GM12874 (cell line): ENCODE results near the gene NSD2.
A peak's percentile ranks its signal among the peaks of the same experiment; 100 is the strongest.

Experiments
- TF ChIP-seq, protein P1 (sequence below): IDR thresholded peaks from 2 replicates; pipeline ENCODE4 v1.5.1; 2011; ENCODE audit warnings: low read depth, mild to moderate bottlenecking, control low read depth, low read length, moderate library complexity; ENCODE audit not compliant: insufficient read depth

The NSD2 gene

DNA sequence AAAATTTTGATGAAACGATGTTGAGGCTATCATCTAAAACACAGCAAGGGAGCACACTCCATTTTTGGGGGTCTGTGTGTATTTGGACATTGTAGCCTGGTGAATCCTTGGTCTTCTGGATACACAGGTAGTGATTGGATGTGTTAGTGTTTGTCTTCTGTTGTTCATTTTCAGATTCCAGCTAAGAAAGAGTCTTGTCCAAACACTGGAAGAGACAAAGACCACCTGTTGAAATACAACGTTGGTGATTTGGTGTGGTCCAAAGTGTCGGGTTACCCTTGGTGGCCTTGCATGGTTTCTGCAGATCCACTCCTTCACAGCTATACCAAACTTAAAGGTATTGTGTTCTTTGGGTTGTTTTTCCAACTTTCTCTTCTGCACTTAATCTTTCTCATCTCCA, 32.8 kb downstream of the NSD2 start:
- TF ChIP-seq, protein P1, sequence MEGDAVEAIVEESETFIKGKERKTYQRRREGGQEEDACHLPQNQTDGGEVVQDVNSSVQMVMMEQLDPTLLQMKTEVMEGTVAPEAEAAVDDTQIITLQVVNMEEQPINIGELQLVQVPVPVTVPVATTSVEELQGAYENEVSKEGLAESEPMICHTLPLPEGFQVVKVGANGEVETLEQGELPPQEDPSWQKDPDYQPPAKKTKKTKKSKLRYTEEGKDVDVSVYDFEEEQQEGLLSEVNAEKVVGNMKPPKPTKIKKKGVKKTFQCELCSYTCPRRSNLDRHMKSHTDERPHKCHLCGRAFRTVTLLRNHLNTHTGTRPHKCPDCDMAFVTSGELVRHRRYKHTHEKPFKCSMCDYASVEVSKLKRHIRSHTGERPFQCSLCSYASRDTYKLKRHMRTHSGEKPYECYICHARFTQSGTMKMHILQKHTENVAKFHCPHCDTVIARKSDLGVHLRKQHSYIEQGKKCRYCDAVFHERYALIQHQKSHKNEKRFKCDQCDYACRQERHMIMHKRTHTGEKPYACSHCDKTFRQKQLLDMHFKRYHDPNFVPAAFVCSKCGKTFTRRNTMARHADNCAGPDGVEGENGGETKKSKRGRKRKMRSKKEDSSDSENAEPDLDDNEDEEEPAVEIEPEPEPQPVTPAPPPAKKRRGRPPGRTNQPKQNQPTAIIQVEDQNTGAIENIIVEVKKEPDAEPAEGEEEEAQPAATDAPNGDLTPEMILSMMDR, result no peak

DNA sequence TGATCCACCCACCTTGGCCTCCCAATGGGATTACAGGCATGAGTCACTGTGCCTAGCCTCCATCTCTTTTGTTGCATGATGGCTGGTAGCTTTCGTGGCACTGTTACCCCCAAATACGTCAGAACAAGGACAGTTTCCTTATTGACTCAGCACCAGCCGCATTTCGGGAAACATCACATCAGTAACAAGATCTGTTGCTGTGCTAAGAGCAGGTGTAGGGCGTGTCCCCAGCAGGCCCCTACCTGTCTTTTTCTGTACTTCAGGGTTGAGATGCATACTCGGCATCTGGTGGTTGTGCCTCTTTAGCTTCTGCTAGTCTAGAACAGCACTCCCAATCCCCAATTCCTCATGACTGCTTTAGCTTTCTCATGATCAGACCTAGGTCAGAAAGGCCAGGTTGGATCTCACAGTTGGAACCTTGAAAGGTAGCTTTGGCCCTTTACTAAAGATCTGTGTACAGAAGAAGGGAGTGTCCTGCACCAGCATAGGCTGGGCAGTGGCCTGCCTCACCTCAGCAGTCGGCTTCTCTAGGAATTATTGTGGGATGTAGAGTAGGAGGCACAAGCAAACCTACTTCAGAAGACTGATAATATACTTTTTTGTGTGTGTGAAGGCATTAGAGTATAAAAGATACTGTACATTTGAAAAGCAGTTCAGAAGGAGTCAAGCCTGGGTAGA, 36.8 kb downstream of the NSD2 start:
- TF ChIP-seq, protein P1, result no peak

DNA sequence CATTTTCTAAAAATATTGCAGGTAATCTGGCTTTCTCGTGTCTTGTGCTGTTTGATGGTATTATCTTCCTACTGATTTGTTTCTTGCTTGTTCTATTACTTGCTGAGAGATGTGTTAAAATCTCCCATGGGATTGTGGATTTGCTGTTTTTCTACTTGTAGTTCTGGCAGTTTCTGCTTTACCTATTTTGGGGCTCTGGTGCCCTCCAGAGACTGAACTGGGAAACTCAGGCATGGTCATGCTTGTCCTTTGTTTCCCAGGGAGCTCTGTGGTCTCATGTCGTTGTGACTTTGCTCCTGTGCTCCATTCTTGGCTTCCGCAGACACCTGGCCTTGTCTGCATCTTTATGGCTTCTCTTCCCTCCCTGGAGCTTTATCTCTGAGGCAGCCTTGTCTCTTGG, 39.5 kb downstream of the NSD2 start:
- TF ChIP-seq, protein P1, result peak; percentile 36; the same call in 1 of the 2 replicates

- TF ChIP-seq, protein P1, result no peak
Observed at GRCh38 chr4:1922821-1923220, 51.6 kb downstream of the NSD2 start.

- TF ChIP-seq, protein P1, result no peak
Observed at GRCh38 chr4:1927675-1928074, 56.5 kb downstream of the NSD2 start.

GRCh38 chr4:1928356-1929239, 57.4 kb downstream of the NSD2 start:
- TF ChIP-seq, protein P1, result no peak

GRCh38 chr4:1932736-1933135, 61.5 kb downstream of the NSD2 start:
- TF ChIP-seq, protein P1, result no peak
